Spleen (tissue), 7 donors: ENCODE results near the gene CCDC102A.

Experiments used
- CTCF ChIP-seq, 11 experiments: fragments of 200-600 bp in 7 of 11; fragments of 450-650 bp in 4 of 11; sonication (generic) in 4 of 11; IDR thresholded peaks in 8 of 11; conservative IDR thresholded peaks in 3 of 11; 1 replicate in 7 of 11; 2 replicates in 4 of 11; pipeline versions ENCODE4 v1.4.0 to v1.8.0; 2016 to 2021; ENCODE audit warnings: antibody characterized with exemption in 11 of 11, inconsistent platforms in 4 of 11, mild to moderate bottlenecking in 1 of 11
- POLR2A ChIP-seq, 3 donors: fragments of 450-650 bp; IDR thresholded peaks; one replicate each; pipeline ENCODE4 v1.5.1; 2017; ENCODE audit warnings: antibody characterized with exemption in 3 of 3, mild to moderate bottlenecking in 1 of 3
- POLR2AphosphoS5 ChIP-seq, 3 donors: sonication (generic); formaldehyde crosslinking; IDR thresholded peaks; one replicate each; pipeline ENCODE4 v1.5.1; 2017; ENCODE audit warnings: antibody characterized with exemption in 3 of 3
- donor health status: DM: no; HTN: no; CAD: no; lungs with moderate emphysema.
- donor health status: DM: no; HTN: no; CAD: no.
- donor health status: DM: no; HTN: no; CAD: no.

- TF ChIP-seq CTCF (IDR thresholded peaks at IDR 0.05 in 8 of 11, conservative IDR thresholded peaks at IDR 0.05 in 3 of 11) (no peak), POLR2AphosphoS5 (IDR thresholded peaks at IDR 0.05) (no peak), POLR2A (IDR thresholded peaks at IDR 0.05) (no peak)
Measured at GRCh38 chr16:57567691-57568090, 31.3 kb upstream of the CCDC102A start.
